ENCODE data around the gene SMIM11. TPM values are rescaled to one million over a fixed set of nuclear protein-coding genes. Genes with fewer than 3 reads are reported as not detected.
"Not testable (repeated sequence)": the region's sequence is repeated elsewhere in the genome, so short reads cannot be mapped to it uniquely, and the experiment has no call there.

Gene SMIM11
- total RNA-seq = 10 to 100 TPM; 14.5 to 15.6 TPM

GRCh38 chr21:34374940-34375618 is at the start of gene SMIM11:
Gene SMIM11 (plus strand): TSS chr21:34375507. CDS start chr21:34379505, 3,998 bp downstream.
- not testable (repeated sequence) for H3K36me3 Mint-ChIP-seq

GRCh38 chr21:34330055-34330454 is 45.3 kb upstream of the SMIM11 start:
- ChIA-PET POLR2A (no interaction called here), CTCF (interaction anchor here (0.7 kb wide), 1 partner anchor 18 kb away, joined by 3 read pairs; no protein-coding TSS in a partner anchor)
- no peak overlapping the region for H3K27ac Mint-ChIP-seq
- intact Hi-C loops (cut with micrococcal nuclease) = no loop called here
- DNase-seq = no peak
- H3K4me3 Mint-ChIP-seq = no peak overlapping the region
- H3K36me3 Mint-ChIP-seq = no peaks in the 10 kb centered on the region
- no peaks in the 10 kb centered on the region for H3K27me3 Mint-ChIP-seq
- H3K9me3 Mint-ChIP-seq = no peaks in the 10 kb centered on the region
- H3K4me1 Mint-ChIP-seq (ENCODE audit: low read depth) = no peaks in the 10 kb centered on the region

More at GRCh38 chr21:34374940-34375618, at the start of gene SMIM11:
- POLR2A ChIA-PET; CTCF ChIA-PET; H3K27ac Mint-ChIP-seq; H3K27me3 Mint-ChIP-seq; H3K4me3 Mint-ChIP-seq; DNase-seq; H3K9me3 Mint-ChIP-seq; H3K4me1 Mint-ChIP-seq (ENCODE audit: low read depth); intact Hi-C loops (cut with micrococcal nuclease): not testable (repeated sequence)

GRCh38 chr21:34331726-34332125 is 43.6 kb upstream of the SMIM11 start:
- DNase-seq = no peak
- intact Hi-C loops (cut with micrococcal nuclease) = no loop called here
- no peaks in the 10 kb centered on the region for H3K9me3 Mint-ChIP-seq
- no peak overlapping the region for H3K4me3 Mint-ChIP-seq
- ChIA-PET POLR2A (no interaction called here), CTCF (interaction anchor here (1.3 to 1.6 kb wide), 2 partner anchors 17 to 407 kb away, joined by 3 to 5 read pairs; no protein-coding TSS in a partner anchor)
- H3K27ac Mint-ChIP-seq = no peak overlapping the region
- no peaks in the 10 kb centered on the region for H3K27me3 Mint-ChIP-seq
- no peaks in the 10 kb centered on the region for H3K36me3 Mint-ChIP-seq
- H3K4me1 Mint-ChIP-seq (ENCODE audit: low read depth) = no peaks in the 10 kb centered on the region

DNA sequence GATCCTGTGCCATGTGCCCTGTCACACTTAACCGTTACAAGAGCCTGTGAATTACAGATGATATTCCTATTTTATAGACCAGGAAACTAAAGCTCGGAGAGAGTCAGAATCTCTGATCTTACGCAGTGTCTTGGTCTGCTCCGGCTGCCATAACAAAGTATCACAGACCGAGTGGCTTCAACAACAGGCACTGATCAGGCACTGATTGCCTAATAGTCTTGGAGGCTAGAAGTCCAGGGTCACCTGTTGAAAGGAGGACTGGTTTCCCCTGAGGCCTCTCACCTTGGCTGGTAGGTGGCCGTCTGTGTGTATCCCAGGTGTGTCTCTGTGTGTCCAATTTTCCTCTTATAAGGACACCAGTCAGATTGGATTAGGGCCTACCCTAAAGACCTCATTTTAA is 43.0 kb upstream of the SMIM11 start:
- Mint-ChIP-seq H3K36me3 (no peaks in the 10 kb centered on the region), H3K9me3 (no peaks in the 10 kb centered on the region), H3K27me3 (no peaks in the 10 kb centered on the region), H3K4me1 (ENCODE audit: low read depth) (no peaks in the 10 kb centered on the region), H3K27ac (no peak overlapping the region), H3K4me3 (no peak overlapping the region)
- DNase-seq = no peak
- CTCF ChIA-PET = interaction anchor here (0.9 kb wide), 1 partner anchor 15 kb away, joined by 3 read pairs; no protein-coding TSS in a partner anchor
- POLR2A ChIA-PET = no interaction called here
- intact Hi-C loops (cut with micrococcal nuclease) = no loop called here

- ChIA-PET POLR2A (no interaction called here), CTCF (interaction anchor here (0.9 kb wide), 1 partner anchor 14 kb away, joined by 3 read pairs; no protein-coding TSS in a partner anchor)
- Mint-ChIP-seq H3K9me3 (no peaks in the 10 kb centered on the region), H3K4me3 (no peak overlapping the region), H3K36me3 (no peaks in the 10 kb centered on the region), H3K27me3 (no peaks in the 10 kb centered on the region), H3K27ac (no peak overlapping the region), H3K4me1 (ENCODE audit: low read depth) (no peaks in the 10 kb centered on the region)
- no peak for DNase-seq
- intact Hi-C loops (cut with micrococcal nuclease) = no loop called here
These were observed 42.1 kb upstream of the SMIM11 start for GRCh38 chr21:34333121-34333739.

- Mint-ChIP-seq H3K27ac (no peak overlapping the region), H3K27me3 (no peaks in the 10 kb centered on the region), H3K4me3 (no peak overlapping the region), H3K4me1 (ENCODE audit: low read depth) (peaks cover 3% of the 10 kb centered on the region), H3K36me3 (no peaks in the 10 kb centered on the region), H3K9me3 (no peaks in the 10 kb centered on the region)
- ChIA-PET POLR2A (no interaction called here), CTCF (interaction anchor here (0.7 to 1.4 kb wide), 3 partner anchors 12 to 411 kb away, joined by 3 to 6 read pairs (median 4); no protein-coding TSS in a partner anchor)
- intact Hi-C loops (cut with micrococcal nuclease) = no loop called here
- no peak for DNase-seq
These were observed 40.0 kb upstream of the SMIM11 start for GRCh38 chr21:34335316-34335715.

- no peak overlapping the region for H3K27ac Mint-ChIP-seq
- no peak overlapping the region for H3K4me3 Mint-ChIP-seq
- CTCF ChIA-PET = interaction anchor here (1.9 to 2.2 kb wide), 2 partner anchors 11 to 412 kb away, joined by 5 to 9 read pairs; no protein-coding TSS in a partner anchor
- POLR2A ChIA-PET = no interaction called here
- intact Hi-C loops (cut with micrococcal nuclease) = no loop called here
- H3K9me3 Mint-ChIP-seq = no peaks in the 10 kb centered on the region
- H3K36me3 Mint-ChIP-seq = no peaks in the 10 kb centered on the region
- no peak for DNase-seq
- no peaks in the 10 kb centered on the region for H3K27me3 Mint-ChIP-seq
- H3K4me1 Mint-ChIP-seq (ENCODE audit: low read depth) = peaks cover 6% of the 10 kb centered on the region
These were observed 39.1 kb upstream of the SMIM11 start for GRCh38 chr21:34336245-34336644.

DNA sequence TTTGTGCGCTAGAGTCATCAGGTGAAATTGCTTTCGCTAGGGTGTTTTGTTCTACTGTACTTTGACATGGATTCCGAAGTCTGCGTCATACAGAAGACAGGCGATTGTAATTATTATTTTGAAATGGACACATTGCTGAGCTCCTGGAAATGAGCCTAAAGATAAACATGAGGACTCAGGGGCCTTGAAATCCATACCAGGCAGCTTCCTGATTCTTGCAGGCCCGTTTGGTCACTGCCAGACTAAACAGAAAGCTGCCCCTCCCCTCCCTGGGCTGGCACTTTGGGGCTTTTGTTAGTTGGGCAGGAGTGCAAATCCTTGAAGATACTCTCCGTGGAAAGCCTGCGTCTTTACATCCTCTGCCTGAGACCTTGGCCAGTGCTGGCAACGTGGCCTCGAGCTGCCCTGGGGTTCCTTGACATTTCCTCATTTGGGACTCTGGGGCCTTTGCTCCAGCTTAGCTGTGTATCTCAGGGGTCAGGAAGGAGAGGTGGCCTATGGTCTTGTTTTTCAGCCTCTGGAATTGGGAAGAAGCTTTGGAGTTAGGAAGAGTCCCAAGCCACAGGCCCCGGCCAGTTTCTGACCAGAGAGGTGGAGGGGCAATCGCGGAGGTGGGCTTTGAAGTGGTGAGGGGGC is 38.4 kb upstream of the SMIM11 start:
- intact Hi-C loops (cut with micrococcal nuclease) = no loop called here
- Mint-ChIP-seq H3K27ac (no peak overlapping the region), H3K27me3 (peaks cover under 1% of the 10 kb centered on the region), H3K4me1 (ENCODE audit: low read depth) (peaks cover 6% of the 10 kb centered on the region), H3K9me3 (no peaks in the 10 kb centered on the region), H3K36me3 (no peaks in the 10 kb centered on the region), H3K4me3 (no peak overlapping the region)
- POLR2A ChIA-PET = no interaction called here
- CTCF ChIA-PET = interaction anchor here (0.6 to 2.2 kb wide), 3 partner anchors 11 to 413 kb away, joined by 3 to 9 read pairs (median 5); no protein-coding TSS in a partner anchor
- DNase-seq = no peak

GRCh38 chr21:34337741-34338140 is 37.6 kb upstream of the SMIM11 start:
- H3K36me3 Mint-ChIP-seq = no peaks in the 10 kb centered on the region
- CTCF ChIA-PET = interaction anchor here (0.6 to 2.2 kb wide), 2 partner anchors 10 to 17 kb away, joined by 3 to 9 read pairs; no protein-coding TSS in a partner anchor
- no peak overlapping the region for H3K4me3 Mint-ChIP-seq
- no peak overlapping the region for H3K27ac Mint-ChIP-seq
- POLR2A ChIA-PET = no interaction called here
- DNase-seq = no peak
- H3K4me1 Mint-ChIP-seq (ENCODE audit: low read depth) = peaks cover 6% of the 10 kb centered on the region
- no peaks in the 10 kb centered on the region for H3K9me3 Mint-ChIP-seq
- H3K27me3 Mint-ChIP-seq = peaks cover 1% of the 10 kb centered on the region
- intact Hi-C loops (cut with micrococcal nuclease) = no loop called here

GRCh38 chr21:34338226-34338625 is 37.1 kb upstream of the SMIM11 start:
- no peak for DNase-seq
- peaks cover 6% of the 10 kb centered on the region for H3K4me1 Mint-ChIP-seq (ENCODE audit: low read depth)
- ChIA-PET POLR2A (no interaction called here), CTCF (interaction anchor here (2.2 kb wide), 1 partner anchor 9 kb away, joined by 9 read pairs; no protein-coding TSS in a partner anchor)
- no peak overlapping the region for H3K4me3 Mint-ChIP-seq
- H3K9me3 Mint-ChIP-seq = no peaks in the 10 kb centered on the region
- H3K27ac Mint-ChIP-seq = no peak overlapping the region
- no peaks in the 10 kb centered on the region for H3K36me3 Mint-ChIP-seq
- intact Hi-C loops (cut with micrococcal nuclease) = no loop called here
- H3K27me3 Mint-ChIP-seq = peaks cover 1% of the 10 kb centered on the region

GRCh38 chr21:34340061-34340460 is 35.2 kb upstream of the SMIM11 start:
- ChIA-PET POLR2A (no interaction called here), CTCF (no interaction called here)
- H3K36me3 Mint-ChIP-seq = no peaks in the 10 kb centered on the region
- H3K27ac Mint-ChIP-seq = no peak overlapping the region
- no peaks in the 10 kb centered on the region for H3K9me3 Mint-ChIP-seq
- peaks cover 6% of the 10 kb centered on the region for H3K4me1 Mint-ChIP-seq (ENCODE audit: low read depth)
- peaks cover 3% of the 10 kb centered on the region for H3K27me3 Mint-ChIP-seq
- intact Hi-C loops (cut with micrococcal nuclease) = no loop called here
- H3K4me3 Mint-ChIP-seq = no peak overlapping the region
- DNase-seq = no peak

- Mint-ChIP-seq H3K27me3 (peaks cover 3% of the 10 kb centered on the region), H3K9me3 (no peaks in the 10 kb centered on the region), H3K27ac (no peak overlapping the region), H3K36me3 (no peaks in the 10 kb centered on the region), H3K4me1 (ENCODE audit: low read depth) (peaks cover 6% of the 10 kb centered on the region), H3K4me3 (no peak overlapping the region)
- ChIA-PET POLR2A (no interaction called here), CTCF (interaction anchor here (11.6 kb wide), 1 partner anchor 419 kb away, joined by 277 read pairs; no protein-coding TSS in a partner anchor)
- DNase-seq = no peak
- intact Hi-C loops (cut with micrococcal nuclease) = no loop called here
These were observed 32.8 kb upstream of the SMIM11 start for GRCh38 chr21:34342476-34342875.

Measured in activated CD4-positive, alpha-beta memory T cell treated with anti-CD3 and anti-CD28 coated beads for 36 hours (primary cell).